Gastrocnemius medialis (tissue), 4 donors: ENCODE data around the gene SPTLC2. TPM values are rescaled to one million over a fixed set of nuclear protein-coding genes. Genes with fewer than 3 reads are reported as not detected.

Experiments
- ATAC-seq, 2 donors: fragments of 150-250 bp; one replicate each; pipeline ENCODE4 v1.9.1; 2016
- DNase-seq, 2 donors: peaks; one replicate each; pipeline ENCODE4 v3.0.0-alpha.2; 2019
- H3K27ac ChIP-seq, 4 donors: fragments of 200-600 bp; sonication (generic); 1 replicate in 1 of 4; 2 replicates in 3 of 4; pipeline ENCODE4 v1.5.1; 2016 to 2018; ENCODE audit warnings: mild to moderate bottlenecking in 2 of 4, moderate library complexity in 1 of 4
- H3K27me3 ChIP-seq, 3 donors: fragments of 200-600 bp; sonication (generic) in 2 of 3; 1 replicate in 1 of 3; 2 replicates in 2 of 3; pipeline versions ENCODE4 v1.5.1 to v1.6.0; 2016 to 2019; ENCODE audit warnings: mild to moderate bottlenecking in 1 of 3, moderate library complexity in 1 of 3
- H3K36me3 ChIP-seq, 2 donors: fragments of 200-600 bp; sonication (generic) in 1 of 2; one replicate each; pipeline ENCODE4 v1.5.1; 2017 to 2018
- H3K4me1 ChIP-seq, 2 donors: fragments of 200-600 bp; sonication (generic) in 1 of 2; one replicate each; pipeline ENCODE4 v1.5.1; 2016 to 2017; ENCODE audit warnings: mild to moderate bottlenecking in 2 of 2
- H3K4me3 ChIP-seq, 4 donors: fragments of 200-600 bp; sonication (generic) in 3 of 4; 1 replicate in 1 of 4; 2 replicates in 3 of 4; pipeline ENCODE4 v1.5.1; 2016 to 2019; ENCODE audit warnings: mild to moderate bottlenecking in 2 of 4
- H3K9me3 ChIP-seq, 3 donors: fragments of 200-600 bp; sonication (generic) in 2 of 3; 1 replicate in 1 of 3; 2 replicates in 2 of 3; pipeline ENCODE4 v1.5.1; 2016 to 2019
- CTCF ChIP-seq, 5 experiments: fragments of 450-650 bp in 3 of 5; fragments of 200-600 bp in 2 of 5; sonication (generic) in 2 of 5; IDR thresholded peaks in 4 of 5; conservative IDR thresholded peaks in 1 of 5; 1 replicate in 4 of 5; 2 replicates in 1 of 5; pipeline ENCODE4 v1.5.1; 2016 to 2019; ENCODE audit warnings: antibody characterized with exemption in 5 of 5, mild to moderate bottlenecking in 3 of 5, moderate library complexity in 3 of 5
- POLR2A ChIP-seq, 2 donors: fragments of 450-650 bp; IDR thresholded peaks; one replicate each; pipeline ENCODE4 v1.6.1; 2017; ENCODE audit warnings: antibody characterized with exemption in 2 of 2, mild to moderate bottlenecking in 2 of 2, moderate library complexity in 2 of 2
- in situ Hi-C, 4 donors: fragments of 200-750 bp; cut with MboI; loops; one replicate each; pipeline versions ENCODE4 v1.15.0 to v1.8.0; 2017; ENCODE audit warnings: low sequenced_read_pairs in 4 of 4
- intact Hi-C: fragments of 100-400 bp; cut with DNase I; formaldehyde crosslinking; loops from one replicate; pipeline ENCODE4 v1.15.1; 2023; ENCODE audit warnings: low total_unique reads
- total RNA-seq, 4 donors: library from RNA; depleted of rRNA; stranded (reverse); fragments of >200 nt; gene quantifications; one replicate each; pipeline versions ENCODE4 v1.1.0 to v1.2.3, GENCODE V29; 2016

The SPTLC2 gene
- total RNA-seq, 4 donors from 2014 or later, result 6.5 to 10.4 (median 7.0) TPM

GRCh38 chr14:77469067-77469505, 147.4 kb downstream of the SPTLC2 start:
- Histone ChIP-seq H3K36me3 (peaks cover 6 to 54% of the 10 kb centered on the region in 2 donors), H3K4me1 (no peaks in the 10 kb centered on the region), H3K4me3 (no peak overlapping the region), H3K27ac (no peak overlapping the region), H3K27me3 (no peaks in the 10 kb centered on the region), H3K9me3 (no peaks in the 10 kb centered on the region)
- TF ChIP-seq POLR2A (IDR thresholded peaks at IDR 0.05), result no peak
- no peak for TF ChIP-seq CTCF (IDR thresholded peaks at IDR 0.05 in 4 of 5, conservative IDR thresholded peaks at IDR 0.05 in 1 of 5)
- intact Hi-C loops, result no loop called here
- DNase-seq, result no peak
- no peak for ATAC-seq
- in situ Hi-C loops, result loop anchor here in 3 of 4 donors (25.0 kb wide), 2 partner anchors 243 to 357 kb away; partner anchors contain the start of genes ALKBH1 (in 3 of the 3) and SLIRP (in 3 of the 3)

- Histone ChIP-seq H3K27me3 (no peaks in the 10 kb centered on the region), H3K4me1 (no peaks in the 10 kb centered on the region), H3K36me3 (peaks cover 6 to 67% of the 10 kb centered on the region in 2 donors), H3K4me3 (no peak overlapping the region), H3K27ac (no peak overlapping the region), H3K9me3 (no peaks in the 10 kb centered on the region)
- no peak for TF ChIP-seq POLR2A (IDR thresholded peaks at IDR 0.05)
- no peak for TF ChIP-seq CTCF (IDR thresholded peaks at IDR 0.05 in 4 of 5, conservative IDR thresholded peaks at IDR 0.05 in 1 of 5)
- in situ Hi-C loops (loop anchor here in 3 of 4 donors (25.0 kb wide), 2 partner anchors 244 to 356 kb away; partner anchors contain the start of genes ALKBH1 (in 3 of the 3) and SLIRP (in 3 of the 3)), intact Hi-C loops (no loop called here)
- DNase-seq (no peak), ATAC-seq (no peak)
Measured at GRCh38 chr14:77467801-77468200, 148.6 kb downstream of the SPTLC2 start.

DNA sequence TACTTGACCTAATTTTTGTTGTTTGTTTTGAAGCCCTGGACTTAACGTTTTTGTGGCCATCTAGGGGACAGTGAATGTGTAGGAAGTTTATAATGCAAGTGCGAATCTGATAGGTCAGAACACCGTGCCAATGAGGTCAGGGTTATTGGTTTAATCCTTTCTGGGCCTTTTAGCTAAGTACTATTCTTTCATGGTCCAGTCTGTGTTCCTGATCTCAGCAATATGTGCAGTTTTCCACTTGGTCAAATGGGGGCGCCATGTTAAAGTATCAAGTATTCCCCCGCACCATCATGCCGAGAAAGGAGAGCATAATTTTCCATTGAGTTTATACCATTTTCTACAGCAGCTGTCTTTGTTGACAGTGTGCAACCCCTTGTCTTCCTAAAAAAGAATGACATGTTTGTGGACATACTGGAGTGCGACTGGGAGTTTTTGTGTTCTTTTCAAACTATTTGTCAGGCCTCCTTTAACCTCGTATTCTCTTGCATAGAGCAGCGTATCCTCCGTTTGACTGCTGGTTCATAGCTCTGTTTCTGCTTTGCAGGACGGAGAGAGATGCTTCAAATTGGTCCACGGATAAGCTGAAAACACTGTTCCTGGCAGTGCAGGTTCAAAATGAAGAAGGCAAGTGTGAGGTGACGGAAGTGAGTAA, 157.2 kb downstream of the SPTLC2 start:
- in situ Hi-C loops, result loop anchor here (10.0 to 25.0 kb wide), 3 partner anchors 246 to 347 kb away; partner anchors contain the start of genes ALKBH1 (in 4 of the 4) and SLIRP (in 4 of the 4)
- H3K4me1 ChIP-seq, result peaks cover 23 to 25% of the 10 kb centered on the region in 2 donors
- TF ChIP-seq POLR2A (IDR thresholded peaks at IDR 0.05), result no peak
- TF ChIP-seq CTCF (IDR thresholded peaks at IDR 0.05 in 4 of 5, conservative IDR thresholded peaks at IDR 0.05 in 1 of 5), result peak in 4 of 5 experiments; percentile 17 to 55 (median 36)
- H3K27me3 ChIP-seq, result no peaks in the 10 kb centered on the region
- DNase-seq (no peak), ATAC-seq (no peak)
- no peaks in the 10 kb centered on the region for H3K9me3 ChIP-seq
- intact Hi-C loops, result loop anchor here (2.0 to 5.0 kb wide), 3 partner anchors 157 to 642 kb away; no protein-coding TSS in a partner anchor
- H3K27ac ChIP-seq, result peak overlapping the region; percentile 89 to 97 (median 95)
- peaks cover 0 to 49% of the 10 kb centered on the region in 2 donors for H3K36me3 ChIP-seq
- peak overlapping the region; percentile 90 to 96 (median 94) for H3K4me3 ChIP-seq

- DNase-seq (no peak), ATAC-seq (peak; percentile 3 to 12)
- Histone ChIP-seq H3K9me3 (no peaks in the 10 kb centered on the region), H3K4me1 (peaks cover 23 to 25% of the 10 kb centered on the region in 2 donors), H3K36me3 (peaks cover 0 to 41% of the 10 kb centered on the region in 2 donors), H3K27ac (peak overlapping the region; percentile 89 to 97 (median 95)), H3K27me3 (no peaks in the 10 kb centered on the region), H3K4me3 (peak overlapping the region; percentile 90 to 96 (median 94))
- in situ Hi-C loops, result loop anchor here (10.0 to 25.0 kb wide), 3 partner anchors 246 to 346 kb away; partner anchors contain the start of genes ALKBH1 (in 4 of the 4) and SLIRP (in 4 of the 4)
- intact Hi-C loops, result loop anchor here (1.0 to 5.0 kb wide), 4 partner anchors 156 to 641 kb away; partner anchors contain the start of gene SPTLC2
- TF ChIP-seq POLR2A (IDR thresholded peaks at IDR 0.05) (no peak), CTCF (IDR thresholded peaks at IDR 0.05 in 4 of 5, conservative IDR thresholded peaks at IDR 0.05 in 1 of 5) (no peak)
Measured at GRCh38 chr14:77458249-77458950, 158.0 kb downstream of the SPTLC2 start.
